Tibial artery (tissue), 4 donors: ENCODE measurements around the gene MESP1.

Experiments
- DNase-seq, 2 donors: peaks; one replicate each; pipeline ENCODE4 v3.0.0-alpha.2; 2019
- H3K27ac ChIP-seq, 2 donors: fragments of 200-600 bp; sonication (generic) in 1 of 2; 1 replicate in 1 of 2; 2 replicates in 1 of 2; pipeline ENCODE4 v1.5.1; 2018 to 2019; ENCODE audit warnings: mild to moderate bottlenecking in 1 of 2
- H3K27me3 ChIP-seq, 2 donors: fragments of 200-600 bp; sonication (generic) in 1 of 2; one replicate each; pipeline versions ENCODE4 v1.5.1 to v1.6.0; 2016 to 2019
- H3K36me3 ChIP-seq, 3 donors: fragments of 200-600 bp; sonication (generic) in 2 of 3; one replicate each; pipeline ENCODE4 v1.5.1; 2016 to 2019; ENCODE audit warnings: mild to moderate bottlenecking in 2 of 3
- H3K4me1 ChIP-seq, 4 donors: fragments of 200-600 bp; sonication (generic) in 2 of 4; 1 replicate in 3 of 4; 2 replicates in 1 of 4; pipeline ENCODE4 v1.5.1; 2016 to 2019
- H3K4me3 ChIP-seq, 2 donors: fragments of 200-600 bp; sonication (generic) in 1 of 2; 1 replicate in 1 of 2; 2 replicates in 1 of 2; pipeline ENCODE4 v1.5.1; 2018 to 2019; ENCODE audit warnings: mild to moderate bottlenecking in 2 of 2
- H3K9me3 ChIP-seq, 3 donors: fragments of 200-600 bp; sonication (generic) in 1 of 3; one replicate each; pipeline ENCODE4 v1.5.1; 2016 to 2019
- intact Hi-C: fragments of 100-400 bp; cut with DNase I; formaldehyde crosslinking; loops from one replicate; pipeline ENCODE4 v1.15.0; 2023; ENCODE audit warnings: low total_unique reads
- TF ChIP-seq, protein P1 (sequence below), 2 experiments: fragments of 200-600 bp in 1 of 2; fragments of 450-650 bp in 1 of 2; IDR thresholded peaks; one replicate each; pipeline ENCODE4 v1.5.1; 2017 to 2019; ENCODE audit warnings: antibody characterized with exemption in 2 of 2, mild to moderate bottlenecking in 1 of 2, moderate library complexity in 1 of 2

Gene MESP1

GRCh38 chr15:89781891-89782618 lies 31.0 kb upstream of the MESP1 start:
- no peaks in the 10 kb centered on the region for H3K36me3 ChIP-seq
- intact Hi-C loops: no loop called here
- TF ChIP-seq, protein P1, sequence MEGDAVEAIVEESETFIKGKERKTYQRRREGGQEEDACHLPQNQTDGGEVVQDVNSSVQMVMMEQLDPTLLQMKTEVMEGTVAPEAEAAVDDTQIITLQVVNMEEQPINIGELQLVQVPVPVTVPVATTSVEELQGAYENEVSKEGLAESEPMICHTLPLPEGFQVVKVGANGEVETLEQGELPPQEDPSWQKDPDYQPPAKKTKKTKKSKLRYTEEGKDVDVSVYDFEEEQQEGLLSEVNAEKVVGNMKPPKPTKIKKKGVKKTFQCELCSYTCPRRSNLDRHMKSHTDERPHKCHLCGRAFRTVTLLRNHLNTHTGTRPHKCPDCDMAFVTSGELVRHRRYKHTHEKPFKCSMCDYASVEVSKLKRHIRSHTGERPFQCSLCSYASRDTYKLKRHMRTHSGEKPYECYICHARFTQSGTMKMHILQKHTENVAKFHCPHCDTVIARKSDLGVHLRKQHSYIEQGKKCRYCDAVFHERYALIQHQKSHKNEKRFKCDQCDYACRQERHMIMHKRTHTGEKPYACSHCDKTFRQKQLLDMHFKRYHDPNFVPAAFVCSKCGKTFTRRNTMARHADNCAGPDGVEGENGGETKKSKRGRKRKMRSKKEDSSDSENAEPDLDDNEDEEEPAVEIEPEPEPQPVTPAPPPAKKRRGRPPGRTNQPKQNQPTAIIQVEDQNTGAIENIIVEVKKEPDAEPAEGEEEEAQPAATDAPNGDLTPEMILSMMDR (IDR thresholded peaks at IDR 0.05): no peak
- no peaks in the 10 kb centered on the region for H3K27me3 ChIP-seq
- H3K4me1 ChIP-seq: peaks cover 0 to 13% (median under 1%) of the 10 kb centered on the region in 4 donors
- no peak for DNase-seq
- no peaks in the 10 kb centered on the region for H3K9me3 ChIP-seq
- H3K27ac ChIP-seq: no peak overlapping the region
- no peak overlapping the region for H3K4me3 ChIP-seq

DNA sequence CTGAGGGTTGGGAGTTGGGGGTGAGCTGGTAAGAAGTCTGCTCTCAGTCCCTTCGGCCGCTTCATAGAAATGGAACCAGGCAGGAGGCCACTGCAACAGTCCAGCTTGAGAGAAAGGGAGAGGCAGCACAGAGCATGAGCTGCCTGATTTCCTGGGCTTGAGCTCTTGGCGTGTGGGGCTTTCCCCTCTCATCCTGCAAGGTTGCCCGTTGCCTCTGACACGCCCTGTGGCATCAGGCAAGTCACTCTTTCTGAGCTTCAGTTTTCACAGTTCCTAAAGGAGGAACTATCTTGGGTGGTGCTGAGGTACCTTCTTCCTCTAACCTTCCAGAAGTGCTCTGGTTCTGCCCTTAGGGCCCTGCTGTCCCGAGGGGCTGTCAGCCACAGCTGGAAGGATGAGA lies 30.0 kb upstream of the MESP1 start:
- TF ChIP-seq, protein P1 (IDR thresholded peaks at IDR 0.05): no peak
- H3K27me3 ChIP-seq: no peaks in the 10 kb centered on the region
- no peaks in the 10 kb centered on the region for H3K36me3 ChIP-seq
- no peaks in the 10 kb centered on the region for H3K9me3 ChIP-seq
- H3K4me1 ChIP-seq: peaks cover 0 to 23% (median 6%) of the 10 kb centered on the region in 4 donors
- no peak for DNase-seq
- intact Hi-C loops: no loop called here
- no peak overlapping the region for H3K27ac ChIP-seq
- H3K4me3 ChIP-seq: no peak overlapping the region

- Histone ChIP-seq H3K27me3 (no peaks in the 10 kb centered on the region), H3K27ac (no peak overlapping the region), H3K36me3 (no peaks in the 10 kb centered on the region), H3K4me1 (peaks cover 0 to 28% (median 10%) of the 10 kb centered on the region in 4 donors), H3K9me3 (no peaks in the 10 kb centered on the region), H3K4me3 (no peak overlapping the region)
- DNase-seq: no peak
- TF ChIP-seq, protein P1 (IDR thresholded peaks at IDR 0.05): no peak
- intact Hi-C loops: no loop called here
Observed at GRCh38 chr15:89780601-89781000, 29.6 kb upstream of the MESP1 start.

- peaks cover 0 to 30% (median 10%) of the 10 kb centered on the region in 4 donors for H3K4me1 ChIP-seq
- no peak overlapping the region for H3K4me3 ChIP-seq
- intact Hi-C loops: no loop called here
- no peaks in the 10 kb centered on the region for H3K27me3 ChIP-seq
- TF ChIP-seq, protein P1 (IDR thresholded peaks at IDR 0.05): no peak
- DNase-seq: no peak
- no peaks in the 10 kb centered on the region for H3K9me3 ChIP-seq
- no peak overlapping the region for H3K27ac ChIP-seq
- H3K36me3 ChIP-seq: no peaks in the 10 kb centered on the region
Observed at GRCh38 chr15:89778861-89779260, 27.8 kb upstream of the MESP1 start.

- Histone ChIP-seq H3K4me3 (no peak overlapping the region), H3K27me3 (no peaks in the 10 kb centered on the region), H3K9me3 (no peaks in the 10 kb centered on the region), H3K27ac (no peak overlapping the region), H3K36me3 (no peaks in the 10 kb centered on the region), H3K4me1 (peaks cover 0 to 30% (median 10%) of the 10 kb centered on the region in 4 donors)
- no peak for DNase-seq
- intact Hi-C loops: no loop called here
- TF ChIP-seq, protein P1 (IDR thresholded peaks at IDR 0.05): no peak
Observed at GRCh38 chr15:89777782-89778380, 26.8 kb upstream of the MESP1 start.
